CD14-positive monocyte (primary cell): Measurements from ENCODE around the gene UBAP2L. TPM values are rescaled to one million over a fixed set of nuclear protein-coding genes. Genes with fewer than 3 reads are reported as not detected.

Source experiments
- DNase-seq, 3 donors: peaks; one replicate each; pipeline ENCODE4 v3.0.0-alpha.2; 2011 to 2022
- H2AFZ ChIP-seq: 2 replicates; pipeline ENCODE4 v1.6.0; 2012; ENCODE audit warnings: mild to moderate bottlenecking, low read depth, low read length, inconsistent platforms; ENCODE audit not compliant: insufficient read depth, poor library complexity, severe bottlenecking
- H3K27ac ChIP-seq, 2 donors: 1 replicate in 1 of 2; 2 replicates in 1 of 2; pipeline ENCODE4 v1.5.1; 2012 to 2013; ENCODE audit warnings: low read length in 2 of 2, control low read depth in 1 of 2, inconsistent platforms in 1 of 2, low read depth in 1 of 2, mild to moderate bottlenecking in 1 of 2
- H3K27me3 ChIP-seq, 2 donors: one replicate each; pipeline versions ENCODE4 v1.6.0 to v1.6.1; 2011 to 2013; ENCODE audit warnings: low read length in 2 of 2; ENCODE audit not compliant: control insufficient read depth in 2 of 2, insufficient read depth in 2 of 2
- H3K36me3 ChIP-seq, 2 donors: replicated peaks in 1 of 2; 1 replicate in 1 of 2; 2 replicates in 1 of 2; pipeline versions ENCODE4 v1.5.1 to v1.6.1; 2012 to 2013; ENCODE audit warnings: low read length in 2 of 2, control low read depth in 1 of 2, inconsistent platforms in 1 of 2, mild to moderate bottlenecking in 1 of 2; ENCODE audit not compliant: insufficient read depth in 2 of 2, control insufficient read depth in 1 of 2
- H3K4me1 ChIP-seq, 2 donors: 1 replicate in 1 of 2; 2 replicates in 1 of 2; pipeline versions ENCODE4 v1.5.1 to v1.6.1; 2012 to 2013; ENCODE audit warnings: low read length in 2 of 2, control low read depth in 1 of 2, inconsistent platforms in 1 of 2, mild to moderate bottlenecking in 1 of 2, moderate library complexity in 1 of 2; ENCODE audit not compliant: insufficient read depth in 2 of 2, control insufficient read depth in 1 of 2
- H3K4me2 ChIP-seq: replicated peaks from 2 replicates; pipeline ENCODE3; 2012; ENCODE audit warnings: low read length, moderate library complexity, mild to moderate bottlenecking; ENCODE audit not compliant: poor library complexity, severe bottlenecking; ENCODE audit errors: extremely low read depth
- H3K4me3 ChIP-seq, 3 experiments: fragments of 200-600 bp in 1 of 3; sonication (generic) in 1 of 3; replicated peaks in 1 of 3; 1 replicate in 2 of 3; 2 replicates in 1 of 3; pipeline ENCODE4 v1.5.1; 2011 to 2013; ENCODE audit warnings: low read length in 3 of 3, mild to moderate bottlenecking in 3 of 3, control low read depth in 2 of 3, low read depth in 2 of 3, inconsistent platforms in 1 of 3, moderate library complexity in 1 of 3
- H3K79me2 ChIP-seq: 2 replicates; pipeline ENCODE4 v1.6.0; 2012; ENCODE audit warnings: mild to moderate bottlenecking, control low read depth, inconsistent platforms, low read length, moderate library complexity; ENCODE audit not compliant: insufficient read depth
- H3K9ac ChIP-seq: 2 replicates; pipeline ENCODE4 v1.6.0; 2017; ENCODE audit warnings: low read length, mild to moderate bottlenecking; ENCODE audit not compliant: insufficient read depth, poor library complexity, severe bottlenecking
- H3K9me3 ChIP-seq, 2 donors: replicated peaks in 1 of 2; 1 replicate in 1 of 2; 2 replicates in 1 of 2; pipeline versions ENCODE4 v1.5.1 to v1.6.1; 2012 to 2013; ENCODE audit warnings: low read length in 2 of 2, control low read depth in 1 of 2; ENCODE audit not compliant: control insufficient read depth in 1 of 2, insufficient read depth in 1 of 2
- H4K20me1 ChIP-seq: 2 replicates; pipeline ENCODE4 v1.6.0; 2012; ENCODE audit warnings: mild to moderate bottlenecking, low read length, control low read depth, moderate library complexity; ENCODE audit not compliant: insufficient read depth
- H3K27ac Mint-ChIP-seq, 7 donors: one replicate each; pipeline ENCODE4 v1.8.0; 2020; ENCODE audit warnings: mild to moderate bottlenecking in 7 of 7, mixed read lengths in 7 of 7, moderate library complexity in 6 of 7, inconsistent platforms in 2 of 7
- H3K27me3 Mint-ChIP-seq, 3 donors: one replicate each; pipeline ENCODE4 v1.8.0; 2021 to 2022; ENCODE audit warnings: low read depth in 3 of 3, mild to moderate bottlenecking in 3 of 3, mixed read lengths in 3 of 3, moderate library complexity in 3 of 3, inconsistent platforms in 1 of 3
- H3K36me3 Mint-ChIP-seq, 2 donors: one replicate each; pipeline ENCODE4 v1.8.0; 2020; ENCODE audit warnings: mixed read lengths in 2 of 2, inconsistent platforms in 1 of 2, mild to moderate bottlenecking in 1 of 2
- H3K4me1 Mint-ChIP-seq: one replicate; pipeline ENCODE4 v1.8.0; 2020; ENCODE audit warnings: mild to moderate bottlenecking, mixed read lengths
- H3K4me3 Mint-ChIP-seq, 2 donors: one replicate each; pipeline ENCODE4 v1.8.0; 2020; ENCODE audit warnings: mild to moderate bottlenecking in 2 of 2, mixed read lengths in 2 of 2, moderate library complexity in 1 of 2
- H3K9me3 Mint-ChIP-seq, 7 donors: one replicate each; pipeline ENCODE4 v1.8.0; 2020 to 2022; ENCODE audit warnings: mixed read lengths in 7 of 7, mild to moderate bottlenecking in 6 of 7, moderate library complexity in 6 of 7, inconsistent platforms in 2 of 7
- CTCF ChIP-seq: fragments of 200-600 bp; IDR thresholded peaks from one replicate; pipeline ENCODE4 v1.8.0; 2022; ENCODE audit warnings: antibody characterized with exemption, mild to moderate bottlenecking
- WGBS: methylation state at CpG from one replicate; pipeline ENCODE4 v1.1.5; 2013; ENCODE audit warnings: missing lambda C conversion rate; ENCODE audit not compliant: insufficient coverage; 5-methylcytosine and 5-hydroxymethylcytosine counted together
- intact Hi-C, 2 donors: fragments of 100-400 bp; cut with micrococcal nuclease; formaldehyde crosslinking; loops; one replicate each; pipeline versions ENCODE4 v1.15.0 to v1.15.1; 2023
- polyA plus RNA-seq, 3 donors: library from polyadenylated mRNA; depleted of rRNA in 1 of 3; unstranded in 2 of 3; stranded (reverse) in 1 of 3; fragments of 300-500 nt in 2 of 3; fragments of >200 nt in 1 of 3; fragmentation: Illumina TruSeq in 2 of 3; gene quantifications; 1 replicate in 2 of 3; 2 replicates in 1 of 3; pipeline ENCODE4 v1.2.3, GENCODE V29; 2012 to 2021

UBAP2L gene
- polyA plus RNA-seq, 3 donors = 40.1 to 200 (median 46.8) TPM

GRCh38 chr1:154171880-154172279 lies 48.9 kb upstream of the UBAP2L start:
- Mint-ChIP-seq H3K27ac (peak overlapping the region in 6 of 7 donors; percentile 4 to 76 (median 60)), H3K4me1 (peaks cover 22% of the 10 kb centered on the region), H3K4me3 (no peak overlapping the region), H3K9me3 (no peaks in the 10 kb centered on the region), H3K27me3 (peaks cover 0 to 1% (median 0%) of the 10 kb centered on the region in 3 donors), H3K36me3 (peaks cover 75 to 94% of the 10 kb centered on the region in 2 donors)
- peaks cover 100% of the 10 kb centered on the region for H4K20me1 ChIP-seq
- no peak overlapping the region for H3K4me2 ChIP-seq
- H2AFZ ChIP-seq = no peak overlapping the region
- peaks cover 80 to 88% of the 10 kb centered on the region in 2 donors for H3K36me3 ChIP-seq
- H3K4me3 ChIP-seq = no peak overlapping the region
- DNase-seq = no peak
- peaks cover 99% of the 10 kb centered on the region for H3K79me2 ChIP-seq
- TF ChIP-seq CTCF = no peak
- WGBS = 94% methylated on average over 3 of the region's 5 CpGs
- no peaks in the 10 kb centered on the region for H3K9me3 ChIP-seq
- H3K4me1 ChIP-seq = peaks cover 15 to 16% of the 10 kb centered on the region in 2 donors
- H3K27me3 ChIP-seq = no peaks in the 10 kb centered on the region
- H3K27ac ChIP-seq = peak overlapping the region in 1 of 2 donors; percentile 68
- H3K9ac ChIP-seq = no peak overlapping the region
- intact Hi-C loops = no loop called here

GRCh38 chr1:154174654-154175053 lies 46.1 kb upstream of the UBAP2L start:
- Histone ChIP-seq H3K36me3 (peaks cover 58 to 69% of the 10 kb centered on the region in 2 donors), H3K9ac (no peak overlapping the region), H3K27me3 (no peaks in the 10 kb centered on the region), H4K20me1 (peaks cover 100% of the 10 kb centered on the region), H2AFZ (no peak overlapping the region), H3K79me2 (peaks cover 100% of the 10 kb centered on the region), H3K4me3 (no peak overlapping the region), H3K27ac (no peak overlapping the region), H3K4me1 (peaks cover 43 to 44% of the 10 kb centered on the region in 2 donors), H3K9me3 (no peaks in the 10 kb centered on the region), H3K4me2 (no peak overlapping the region)
- Mint-ChIP-seq H3K27me3 (peaks cover 0 to 1% (median 0%) of the 10 kb centered on the region in 3 donors), H3K27ac (no peak overlapping the region), H3K36me3 (peaks cover 61 to 86% of the 10 kb centered on the region in 2 donors), H3K4me1 (peaks cover 47% of the 10 kb centered on the region), H3K4me3 (no peak overlapping the region), H3K9me3 (no peaks in the 10 kb centered on the region)
- 93% methylated on average over 3 of the region's 4 CpGs for WGBS
- intact Hi-C loops = no loop called here
- TF ChIP-seq CTCF = no peak
- no peak for DNase-seq
